Activated gamma-delta T cell treated with Interleukin-2 at 50 U/mL for 16 hours (primary cell): ENCODE measurements around the gene RDM1.

Experiments
- DNase-seq: peaks from one replicate; pipeline ENCODE4 v3.0.0-alpha.2; 2020

RDM1 gene

GRCh38 chr17:35931794-35932425 lies 1.3 kb upstream of the RDM1 start:
- DNase-seq = no peak

- no peak for DNase-seq
These were observed 2.9 kb downstream of the RDM1 start for GRCh38 chr17:35927714-35928113.

- DNase-seq = no peak
These were observed 6.9 kb downstream of the RDM1 start for GRCh38 chr17:35923609-35924114.

DNA sequence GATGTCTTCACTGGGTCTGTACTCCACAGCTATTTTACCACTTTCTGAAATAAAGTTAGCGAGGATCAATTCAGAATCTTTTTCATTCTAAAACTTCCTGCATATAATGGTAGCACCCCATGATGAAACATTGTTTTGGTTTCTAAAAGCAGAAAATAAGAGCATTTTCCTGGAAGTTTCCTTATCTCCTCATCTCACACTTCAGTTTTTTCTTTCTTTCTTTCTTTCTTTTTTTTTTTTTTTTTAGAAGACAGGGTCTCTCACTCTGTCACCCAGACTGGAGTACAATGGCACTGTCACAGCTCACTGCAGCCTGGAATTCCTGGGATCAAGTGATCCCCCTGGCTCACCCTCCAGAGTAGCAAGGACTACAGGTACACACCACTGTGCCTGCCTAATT lies 10.3 kb downstream of the RDM1 start:
- DNase-seq = no peak

DNA sequence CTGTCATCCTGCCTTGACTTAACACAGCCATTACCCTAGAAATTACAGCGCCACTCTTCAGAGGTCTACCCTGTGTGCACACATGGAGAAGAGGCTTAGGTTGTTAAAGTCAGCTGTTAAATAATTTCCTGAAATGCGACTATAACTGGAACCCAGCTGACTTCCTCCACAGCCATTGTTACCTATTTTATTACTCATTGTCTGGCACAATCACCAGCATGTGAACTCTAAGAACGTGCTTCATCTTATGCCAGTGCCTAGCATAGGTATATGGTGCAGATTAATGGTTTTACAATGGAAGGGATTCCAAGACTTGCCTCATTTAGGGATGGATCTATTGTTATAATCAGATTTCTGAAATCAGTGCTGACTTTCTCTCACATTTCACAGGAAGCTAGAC lies 11.9 kb downstream of the RDM1 start:
- no peak for DNase-seq

DNA sequence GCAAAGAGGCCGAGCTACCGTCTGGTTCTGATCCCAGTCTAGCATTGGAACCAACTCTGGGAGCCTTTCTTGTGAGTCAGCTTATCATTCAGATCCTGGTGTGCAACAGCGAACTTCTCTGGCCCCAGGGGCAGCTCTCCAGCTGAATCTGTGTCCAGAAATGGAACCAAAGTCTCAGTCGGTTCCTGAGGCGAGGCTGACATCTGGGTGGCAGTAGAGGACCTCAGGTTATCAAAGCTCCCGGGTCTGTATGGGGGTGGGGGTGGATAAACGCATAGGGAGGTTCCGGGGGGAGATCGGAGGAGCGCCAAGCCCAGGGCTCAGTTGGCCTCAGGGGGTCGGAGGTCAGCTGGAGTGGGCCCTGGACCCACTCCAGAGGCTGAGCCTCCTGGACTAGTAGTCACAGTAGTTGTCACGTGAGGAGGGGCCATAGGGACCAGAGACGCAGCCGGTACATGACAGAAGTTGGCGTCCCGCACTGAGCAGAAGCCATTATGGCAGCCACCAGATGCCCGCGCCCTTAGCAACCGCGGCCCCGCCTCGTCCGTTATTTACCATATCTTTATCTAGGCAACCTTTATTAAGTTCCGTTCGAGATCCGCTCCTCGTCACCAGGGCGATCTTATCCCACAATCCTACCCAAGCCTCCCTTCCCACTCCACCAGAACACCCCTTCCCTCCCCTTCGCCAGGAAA lies 12.9 kb downstream of the RDM1 start:
- DNase-seq = no peak

DNA sequence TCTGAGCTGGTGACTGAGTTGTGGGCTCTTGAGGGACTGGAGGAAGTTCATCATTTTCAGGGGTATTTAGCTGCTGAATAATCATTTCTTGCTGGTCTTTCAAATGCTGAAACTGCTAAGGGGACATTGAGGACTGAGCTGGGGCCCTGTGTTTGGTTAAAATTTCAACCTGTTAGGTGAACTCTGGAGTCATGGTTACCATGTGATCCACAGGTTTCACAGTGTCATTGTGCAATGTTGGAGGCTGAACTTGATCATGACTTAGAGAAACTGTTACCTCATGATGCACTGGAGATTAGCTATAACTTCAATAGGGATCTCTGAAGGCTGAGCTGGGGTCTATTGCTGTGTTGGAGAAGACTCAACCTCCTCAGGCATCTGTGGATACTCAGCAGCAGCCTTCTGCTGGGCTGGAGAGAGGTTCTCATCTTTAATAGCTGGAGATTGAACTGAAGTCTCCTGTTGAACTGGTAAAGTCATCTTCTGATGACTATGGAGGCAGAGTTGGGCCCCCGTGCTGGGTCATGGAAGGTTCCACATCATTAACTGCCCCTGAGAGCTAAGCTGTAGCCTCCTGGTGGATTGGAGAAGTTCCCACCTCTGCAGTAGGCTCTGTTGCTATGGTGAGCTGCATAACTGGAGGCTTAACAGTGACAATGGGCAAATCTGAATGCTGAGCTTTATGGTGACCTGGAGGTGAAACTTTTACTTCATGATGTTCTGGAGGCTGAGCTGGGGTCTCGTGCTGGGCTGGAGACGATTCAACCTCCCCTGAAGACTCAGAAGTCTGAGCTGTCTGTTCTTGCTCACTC lies 15.2 kb downstream of the RDM1 start:
- no peak for DNase-seq

DNA sequence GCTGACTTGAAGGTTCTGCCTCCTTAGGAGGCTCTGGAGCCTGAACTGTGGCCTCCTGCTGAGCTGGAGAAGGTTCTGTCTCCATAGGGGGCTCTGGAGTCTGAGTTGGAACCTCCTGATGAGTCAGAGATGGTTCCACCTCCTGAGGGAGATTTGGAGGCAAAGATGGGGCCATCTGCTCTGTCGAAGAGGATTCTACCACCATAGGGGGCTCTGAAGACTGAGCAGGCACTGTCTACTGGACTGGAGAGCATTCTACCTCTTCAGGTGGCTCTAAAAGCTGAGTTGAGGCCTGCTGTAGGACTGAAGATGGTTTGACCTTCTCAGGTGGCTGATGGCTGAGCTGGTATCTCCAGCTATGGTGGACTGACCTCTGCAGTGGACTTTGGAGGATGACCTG lies 16.2 kb downstream of the RDM1 start:
- DNase-seq = no peak

GRCh38 chr17:35913609-35914008 lies 17.0 kb downstream of the RDM1 start:
- no peak for DNase-seq

GRCh38 chr17:35912942-35913341 lies 17.6 kb downstream of the RDM1 start:
- DNase-seq = no peak

DNA sequence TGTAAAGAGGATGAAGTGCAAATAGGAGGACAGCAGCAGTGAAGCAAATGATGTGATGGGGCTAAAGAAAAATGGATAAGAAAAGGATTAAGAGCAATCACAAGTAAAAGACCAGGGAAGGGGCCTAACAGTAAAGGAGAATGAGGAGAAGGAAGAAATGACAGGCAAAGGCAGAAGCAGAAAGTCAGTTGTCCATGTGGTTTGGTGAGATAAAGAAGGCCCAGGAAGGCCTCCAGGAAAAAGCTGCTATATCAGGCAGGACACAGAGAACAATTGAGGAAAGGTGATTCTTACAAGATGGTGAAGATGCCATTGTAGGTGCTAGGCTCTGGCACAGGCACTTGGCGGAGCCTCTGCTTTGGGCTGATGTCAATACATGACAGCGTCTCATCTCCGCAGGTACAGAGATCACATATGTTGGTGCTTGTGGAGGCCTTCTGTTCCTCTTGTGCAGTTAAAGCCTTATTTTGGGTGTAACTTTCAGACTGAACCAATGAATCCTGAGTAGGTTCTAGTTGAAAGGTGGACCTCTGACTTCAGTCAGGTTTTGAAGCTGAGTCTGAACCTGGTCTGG lies 18.1 kb downstream of the RDM1 start:
- no peak for DNase-seq

DNA sequence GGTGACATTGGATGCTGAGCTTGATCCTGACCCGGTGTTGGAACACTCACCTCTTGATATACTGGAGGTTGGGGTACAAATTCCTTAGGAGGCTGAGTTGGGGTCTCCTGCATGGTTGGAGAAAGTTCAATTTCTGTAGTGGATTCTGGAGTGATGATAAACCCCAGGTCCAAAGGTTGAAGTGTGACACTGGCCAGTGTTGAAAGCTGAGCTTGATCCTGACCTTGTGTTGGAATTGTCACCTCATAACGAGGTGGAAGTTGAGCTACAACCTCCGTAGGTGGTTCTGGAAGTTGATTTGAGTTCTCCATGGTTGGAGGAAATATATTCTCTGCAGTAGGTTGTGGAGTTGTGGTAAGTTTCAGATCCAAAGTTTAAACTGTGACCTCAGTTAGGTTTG lies 21.2 kb downstream of the RDM1 start:
- no peak for DNase-seq

DNA sequence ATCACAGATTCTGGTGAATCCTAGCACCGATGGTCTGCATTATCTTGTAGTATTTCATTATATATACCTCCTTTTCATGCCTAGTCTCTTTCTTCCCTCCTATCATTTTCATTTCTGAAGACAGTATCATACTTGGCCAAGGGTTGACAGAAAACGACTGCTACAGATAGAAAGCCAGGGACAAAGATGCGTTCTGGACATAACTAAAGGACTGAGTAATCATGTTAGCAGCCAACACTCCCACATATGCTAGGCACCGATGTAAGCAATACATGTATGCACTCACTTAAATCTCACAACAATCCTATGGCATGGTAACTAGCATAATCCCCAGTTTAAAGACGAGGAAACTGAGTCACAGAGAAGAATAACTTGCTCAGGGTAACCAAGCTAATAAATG lies 22.9 kb downstream of the RDM1 start:
- no peak for DNase-seq

DNA sequence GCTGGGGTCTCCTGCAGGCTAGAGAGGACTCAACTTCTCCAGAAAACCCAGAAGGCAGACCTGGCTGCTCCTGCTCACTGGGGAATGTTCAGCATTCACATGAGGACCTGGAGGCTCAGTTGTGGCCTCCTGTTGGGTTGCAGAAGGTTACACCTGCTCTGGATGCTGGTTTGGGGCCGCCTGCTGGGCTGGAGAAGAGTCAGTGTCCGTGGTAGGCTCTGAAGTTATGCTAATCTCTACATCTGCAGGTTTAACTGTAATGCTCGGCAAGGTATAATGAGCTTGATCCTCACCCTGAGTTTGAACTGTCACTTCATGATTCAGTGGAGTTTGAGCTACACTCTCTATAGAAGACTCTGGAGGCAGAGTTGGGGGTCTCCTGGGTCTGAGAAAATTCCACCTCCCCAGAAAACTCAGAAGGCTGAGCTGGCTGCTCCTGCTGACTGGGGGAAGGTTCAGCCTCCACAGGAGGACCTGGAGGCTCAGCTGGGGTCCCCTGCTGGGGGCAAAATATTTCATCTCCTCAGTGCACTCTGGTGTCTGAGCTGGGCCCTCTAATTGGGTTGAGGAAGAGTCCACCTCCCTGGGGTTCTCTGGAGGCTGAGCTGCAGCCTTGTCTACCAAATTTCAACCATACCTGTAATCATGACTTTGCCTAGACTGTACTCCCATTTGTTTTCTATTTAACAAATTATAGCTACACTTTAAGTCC lies 23.5 kb downstream of the RDM1 start:
- DNase-seq = peak; percentile 14

DNA sequence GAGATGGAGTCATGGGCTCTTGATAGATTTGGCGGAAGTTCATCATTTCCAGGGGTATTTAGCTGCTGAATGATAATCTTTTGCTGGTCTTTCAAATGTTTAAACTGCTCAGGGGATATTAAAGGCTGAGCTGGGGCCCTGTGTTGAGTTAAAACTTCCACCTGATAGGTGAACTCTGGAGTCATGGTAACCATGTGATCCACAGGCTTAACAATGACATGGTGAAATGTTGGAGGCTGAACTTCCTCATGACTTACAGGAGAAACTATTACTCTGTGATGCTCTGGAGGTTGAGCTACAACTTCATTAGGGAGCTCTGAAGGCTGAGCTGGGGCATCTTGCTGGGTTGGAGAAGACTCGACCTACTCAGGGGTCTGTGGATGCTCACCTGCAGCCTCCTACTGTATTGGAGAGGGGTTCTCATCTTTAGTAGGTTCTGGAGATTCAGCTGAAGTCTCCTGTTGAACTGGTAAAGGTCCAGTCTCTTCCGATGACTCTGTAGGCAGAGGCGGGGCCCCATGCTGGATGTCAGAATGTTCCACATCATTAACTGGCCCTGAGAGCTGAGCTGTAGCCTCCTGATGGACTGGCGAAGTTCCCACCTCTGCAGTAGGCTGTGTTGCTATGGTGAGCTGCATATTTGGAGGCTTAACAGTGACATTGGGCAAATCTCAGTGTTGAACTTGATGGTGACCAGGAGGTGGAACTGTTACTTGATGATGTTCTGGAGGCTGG lies 24.2 kb downstream of the RDM1 start:
- DNase-seq = no peak

GRCh38 chr17:35903451-35903850 lies 27.1 kb downstream of the RDM1 start:
- no peak for DNase-seq

GRCh38 chr17:35901631-35902175 lies 28.9 kb downstream of the RDM1 start:
- DNase-seq = no peak

- DNase-seq = peak; percentile 66
These were observed 29.7 kb downstream of the RDM1 start for GRCh38 chr17:35900708-35901480.

DNA sequence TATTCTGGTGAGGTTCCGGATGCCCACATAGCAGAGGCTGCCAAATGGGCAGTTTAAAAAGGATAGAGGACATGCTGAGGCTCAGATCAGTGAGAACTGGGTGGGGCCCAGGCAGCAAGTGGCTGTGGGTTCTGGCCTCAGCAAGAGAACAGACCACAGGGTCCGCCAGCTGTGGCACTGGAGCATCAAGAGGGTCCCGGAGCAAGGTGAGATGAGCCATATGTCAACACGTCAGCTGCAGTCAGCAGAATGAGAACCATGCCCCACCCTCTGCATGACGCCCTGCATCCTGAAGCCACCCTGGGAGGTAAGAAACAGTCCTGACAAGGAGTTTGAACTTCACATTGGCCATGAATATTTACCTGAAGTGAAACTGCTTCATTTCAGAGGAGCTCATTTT lies 30.3 kb downstream of the RDM1 start:
- peak; percentile 61 for DNase-seq

GRCh38 chr17:35898283-35899070 lies 32.1 kb downstream of the RDM1 start:
- peak; percentile 71 for DNase-seq
